ENCODE data around the gene RFX3. TPM values are rescaled to one million over a fixed set of nuclear protein-coding genes. Genes with fewer than 3 reads are reported as not detected.

The RFX3 gene
- total and polyA plus RNA-seq, 2 donors (not counting 1 experiment from before 2014, with no cell fraction given): 2.8 to 3.1 TPM

DNA sequence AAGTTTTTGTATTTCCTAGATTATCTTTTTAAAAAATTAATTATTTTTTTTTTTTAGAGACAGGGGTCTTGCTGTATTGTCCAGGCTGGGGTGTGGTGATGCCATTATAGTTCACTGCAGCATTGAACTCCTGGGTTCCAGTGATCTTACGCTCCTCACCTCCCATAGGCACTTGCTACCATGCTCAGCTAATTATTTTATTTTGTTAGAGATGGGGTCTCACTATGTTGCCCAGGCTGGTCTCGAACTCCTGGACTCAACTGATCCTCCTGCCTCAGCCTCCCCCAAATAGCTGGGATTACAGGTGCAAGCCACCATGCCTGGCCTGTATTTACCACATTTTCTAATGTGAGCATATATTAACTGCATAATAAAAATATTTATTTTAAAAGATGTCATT is 274.5 kb downstream of the RFX3 start:
- no peak for TF ChIP-seq EZH2 (IDR thresholded peaks at IDR 0.05; ENCODE audit: low read length, missing control alignments)
- TF ChIP-seq, protein P1, sequence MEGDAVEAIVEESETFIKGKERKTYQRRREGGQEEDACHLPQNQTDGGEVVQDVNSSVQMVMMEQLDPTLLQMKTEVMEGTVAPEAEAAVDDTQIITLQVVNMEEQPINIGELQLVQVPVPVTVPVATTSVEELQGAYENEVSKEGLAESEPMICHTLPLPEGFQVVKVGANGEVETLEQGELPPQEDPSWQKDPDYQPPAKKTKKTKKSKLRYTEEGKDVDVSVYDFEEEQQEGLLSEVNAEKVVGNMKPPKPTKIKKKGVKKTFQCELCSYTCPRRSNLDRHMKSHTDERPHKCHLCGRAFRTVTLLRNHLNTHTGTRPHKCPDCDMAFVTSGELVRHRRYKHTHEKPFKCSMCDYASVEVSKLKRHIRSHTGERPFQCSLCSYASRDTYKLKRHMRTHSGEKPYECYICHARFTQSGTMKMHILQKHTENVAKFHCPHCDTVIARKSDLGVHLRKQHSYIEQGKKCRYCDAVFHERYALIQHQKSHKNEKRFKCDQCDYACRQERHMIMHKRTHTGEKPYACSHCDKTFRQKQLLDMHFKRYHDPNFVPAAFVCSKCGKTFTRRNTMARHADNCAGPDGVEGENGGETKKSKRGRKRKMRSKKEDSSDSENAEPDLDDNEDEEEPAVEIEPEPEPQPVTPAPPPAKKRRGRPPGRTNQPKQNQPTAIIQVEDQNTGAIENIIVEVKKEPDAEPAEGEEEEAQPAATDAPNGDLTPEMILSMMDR (conservative IDR thresholded peaks at IDR 0.05 in 1 of 2, IDR thresholded peaks at IDR 0.05 in 1 of 2; ENCODE audit: low read depth in 1 of 2, low read length in 2 of 2): no peak
- H3K4me1 ChIP-seq (ENCODE audit: control insufficient read depth, extremely low read depth, insufficient read depth, low read length): no peaks in the 10 kb centered on the region
- no peaks in the 10 kb centered on the region for H3K36me3 ChIP-seq (ENCODE audit: control insufficient read depth, insufficient read depth, low read length)
- H3K79me2 ChIP-seq (ENCODE audit: control insufficient read depth, insufficient read depth, low read length): no peaks in the 10 kb centered on the region
- H3K27ac ChIP-seq (ENCODE audit: insufficient read depth, low read length): no peak overlapping the region
- no peaks in the 10 kb centered on the region for H4K20me1 ChIP-seq (ENCODE audit: control insufficient read depth, extremely low read depth, insufficient read depth, low read length)
- no peak overlapping the region for H3K4me3 ChIP-seq (replicated peaks in 1 of 4; ENCODE audit: control extremely low read depth in 1 of 4, insufficient read depth in 1 of 4, low read depth in 3 of 4, low read length in 4 of 4)
- no peaks in the 10 kb centered on the region for H3K27me3 ChIP-seq (ENCODE audit: control insufficient read depth, insufficient read depth, low read length)
- no peak overlapping the region for H3K4me2 ChIP-seq (ENCODE audit: extremely low read depth, insufficient read depth, low read length)
- no peak for DNase-seq (ENCODE audit: low read depth in 2 of 2)
- no peaks in the 10 kb centered on the region for H3K9me3 ChIP-seq (ENCODE audit: control insufficient read depth, insufficient read depth, low read depth, low read length)
- H3K9ac ChIP-seq (ENCODE audit: insufficient read depth, low read length): no peak overlapping the region
- H2AFZ ChIP-seq (ENCODE audit: low read length): no peak overlapping the region

GRCh38 chr9:3250741-3251140 is 275.1 kb downstream of the RFX3 start:
- Histone ChIP-seq H4K20me1 (ENCODE audit: control insufficient read depth, extremely low read depth, insufficient read depth, low read length) (no peaks in the 10 kb centered on the region), H3K9me3 (ENCODE audit: control insufficient read depth, insufficient read depth, low read depth, low read length) (no peaks in the 10 kb centered on the region), H3K27me3 (ENCODE audit: control insufficient read depth, insufficient read depth, low read length) (no peaks in the 10 kb centered on the region), H3K79me2 (ENCODE audit: control insufficient read depth, insufficient read depth, low read length) (no peaks in the 10 kb centered on the region), H3K9ac (ENCODE audit: insufficient read depth, low read length) (no peak overlapping the region), H3K4me1 (ENCODE audit: control insufficient read depth, extremely low read depth, insufficient read depth, low read length) (no peaks in the 10 kb centered on the region), H3K36me3 (ENCODE audit: control insufficient read depth, insufficient read depth, low read length) (no peaks in the 10 kb centered on the region), H2AFZ (ENCODE audit: low read length) (no peak overlapping the region), H3K4me3 (replicated peaks in 1 of 4; ENCODE audit: control extremely low read depth in 1 of 4, insufficient read depth in 1 of 4, low read depth in 3 of 4, low read length in 4 of 4) (no peak overlapping the region), H3K27ac (ENCODE audit: insufficient read depth, low read length) (no peak overlapping the region), H3K4me2 (ENCODE audit: extremely low read depth, insufficient read depth, low read length) (no peak overlapping the region)
- no peak for DNase-seq (ENCODE audit: low read depth in 2 of 2)
- TF ChIP-seq, protein P1 (conservative IDR thresholded peaks at IDR 0.05 in 1 of 2, IDR thresholded peaks at IDR 0.05 in 1 of 2; ENCODE audit: low read depth in 1 of 2, low read length in 2 of 2): no peak
- TF ChIP-seq EZH2 (IDR thresholded peaks at IDR 0.05; ENCODE audit: low read length, missing control alignments): no peak

- H2AFZ ChIP-seq (ENCODE audit: low read length): no peak overlapping the region
- no peaks in the 10 kb centered on the region for H3K36me3 ChIP-seq (ENCODE audit: control insufficient read depth, insufficient read depth, low read length)
- H3K4me1 ChIP-seq (ENCODE audit: control insufficient read depth, extremely low read depth, insufficient read depth, low read length): no peaks in the 10 kb centered on the region
These were observed 278.6 kb downstream of the RFX3 start for GRCh38 chr9:3247211-3247610.

More at GRCh38 chr9:3247211-3247610, 278.6 kb downstream of the RFX3 start:
- Histone ChIP-seq H3K4me3 (replicated peaks in 1 of 4; ENCODE audit: control extremely low read depth in 1 of 4, insufficient read depth in 1 of 4, low read depth in 3 of 4, low read length in 4 of 4) (no peak overlapping the region), H3K79me2 (ENCODE audit: control insufficient read depth, insufficient read depth, low read length) (no peaks in the 10 kb centered on the region), H3K9me3 (ENCODE audit: control insufficient read depth, insufficient read depth, low read depth, low read length) (no peaks in the 10 kb centered on the region), H3K27ac (ENCODE audit: insufficient read depth, low read length) (no peak overlapping the region), H4K20me1 (ENCODE audit: control insufficient read depth, extremely low read depth, insufficient read depth, low read length) (no peaks in the 10 kb centered on the region), H3K27me3 (ENCODE audit: control insufficient read depth, insufficient read depth, low read length) (no peaks in the 10 kb centered on the region), H3K4me2 (ENCODE audit: extremely low read depth, insufficient read depth, low read length) (no peak overlapping the region), H3K9ac (ENCODE audit: insufficient read depth, low read length) (no peak overlapping the region)
- TF ChIP-seq, protein P1 (conservative IDR thresholded peaks at IDR 0.05 in 1 of 2, IDR thresholded peaks at IDR 0.05 in 1 of 2; ENCODE audit: low read depth in 1 of 2, low read length in 2 of 2): no peak
- no peak for TF ChIP-seq EZH2 (IDR thresholded peaks at IDR 0.05; ENCODE audit: low read length, missing control alignments)
- DNase-seq (ENCODE audit: low read depth in 2 of 2): no peak
